ENCODE results near the gene CRACR2B.

DNA sequence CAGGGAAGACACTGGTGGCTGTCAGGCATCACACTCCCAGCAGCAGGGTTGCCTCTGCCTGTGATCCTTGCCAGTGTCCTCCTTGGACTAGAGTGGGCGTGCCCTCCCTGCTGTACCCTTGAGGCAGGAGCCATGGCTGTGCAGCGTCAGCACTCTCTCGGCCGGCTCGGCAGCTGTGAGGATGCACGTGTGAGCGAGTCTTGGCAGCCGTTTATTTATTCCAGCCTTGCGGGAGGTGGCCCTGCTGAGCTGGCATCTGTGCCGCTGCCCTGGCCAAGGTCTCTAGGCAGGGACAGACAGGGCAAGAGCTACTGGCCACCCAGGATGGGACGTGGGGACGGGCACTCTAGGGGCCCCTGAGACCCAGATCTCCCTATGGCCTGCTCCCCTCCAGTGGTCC, 48.8 kb downstream of the CRACR2B start:
- TF ChIP-seq, protein P1, sequence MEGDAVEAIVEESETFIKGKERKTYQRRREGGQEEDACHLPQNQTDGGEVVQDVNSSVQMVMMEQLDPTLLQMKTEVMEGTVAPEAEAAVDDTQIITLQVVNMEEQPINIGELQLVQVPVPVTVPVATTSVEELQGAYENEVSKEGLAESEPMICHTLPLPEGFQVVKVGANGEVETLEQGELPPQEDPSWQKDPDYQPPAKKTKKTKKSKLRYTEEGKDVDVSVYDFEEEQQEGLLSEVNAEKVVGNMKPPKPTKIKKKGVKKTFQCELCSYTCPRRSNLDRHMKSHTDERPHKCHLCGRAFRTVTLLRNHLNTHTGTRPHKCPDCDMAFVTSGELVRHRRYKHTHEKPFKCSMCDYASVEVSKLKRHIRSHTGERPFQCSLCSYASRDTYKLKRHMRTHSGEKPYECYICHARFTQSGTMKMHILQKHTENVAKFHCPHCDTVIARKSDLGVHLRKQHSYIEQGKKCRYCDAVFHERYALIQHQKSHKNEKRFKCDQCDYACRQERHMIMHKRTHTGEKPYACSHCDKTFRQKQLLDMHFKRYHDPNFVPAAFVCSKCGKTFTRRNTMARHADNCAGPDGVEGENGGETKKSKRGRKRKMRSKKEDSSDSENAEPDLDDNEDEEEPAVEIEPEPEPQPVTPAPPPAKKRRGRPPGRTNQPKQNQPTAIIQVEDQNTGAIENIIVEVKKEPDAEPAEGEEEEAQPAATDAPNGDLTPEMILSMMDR (IDR thresholded peaks at IDR 0.05): no peak
- no peak for TF ChIP-seq EZH2 (IDR thresholded peaks at IDR 0.05; ENCODE audit: borderline replicate concordance, insufficient read depth, low read depth, low read length, poor library complexity, severe bottlenecking)
